Keratinocyte (primary cell): ENCODE measurements around the gene RFTN1.

ENCODE experiments used
- EZH2 ChIP-seq: IDR thresholded peaks from one replicate; pipeline ENCODE4 v1.6.1; 2012; ENCODE audit warnings: inconsistent platforms, mild to moderate bottlenecking, low read length, moderate library complexity
- TF ChIP-seq, protein P1 (sequence below), 3 experiments: IDR thresholded peaks in 1 of 3; conservative IDR thresholded peaks in 1 of 3; optimal IDR thresholded peaks in 1 of 3; 2 replicates in 2 of 3; 3 replicates in 1 of 3; pipeline versions ENCODE3 to v1.5.1; 2011; ENCODE audit warnings: low read length in 3 of 3, mild to moderate bottlenecking in 3 of 3, moderate library complexity in 2 of 3, control low read depth in 1 of 3, inconsistent platforms in 1 of 3; ENCODE audit not compliant: insufficient read depth in 2 of 3; ENCODE audit errors: extremely low read depth in 1 of 3

DNA sequence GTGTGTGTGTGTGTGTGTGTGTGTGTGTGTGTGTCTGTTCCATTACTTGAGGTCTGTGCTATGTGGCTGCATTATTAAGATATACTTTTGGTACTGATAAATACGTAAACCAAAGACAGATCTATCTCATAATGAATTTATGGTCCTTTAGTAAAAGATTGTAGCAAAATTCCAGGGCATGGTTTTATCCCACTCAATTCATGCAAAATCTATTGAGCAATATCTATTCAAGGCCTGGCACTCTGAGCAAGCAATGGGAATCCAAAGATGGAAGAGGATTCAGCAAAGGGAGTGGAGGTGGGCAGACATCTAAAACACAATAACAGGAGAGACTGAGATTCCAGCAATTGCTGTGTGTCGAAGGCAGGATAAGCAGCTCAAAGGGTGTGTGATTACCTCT is 86.8 kb downstream of the RFTN1 start:
- TF ChIP-seq, protein P1, sequence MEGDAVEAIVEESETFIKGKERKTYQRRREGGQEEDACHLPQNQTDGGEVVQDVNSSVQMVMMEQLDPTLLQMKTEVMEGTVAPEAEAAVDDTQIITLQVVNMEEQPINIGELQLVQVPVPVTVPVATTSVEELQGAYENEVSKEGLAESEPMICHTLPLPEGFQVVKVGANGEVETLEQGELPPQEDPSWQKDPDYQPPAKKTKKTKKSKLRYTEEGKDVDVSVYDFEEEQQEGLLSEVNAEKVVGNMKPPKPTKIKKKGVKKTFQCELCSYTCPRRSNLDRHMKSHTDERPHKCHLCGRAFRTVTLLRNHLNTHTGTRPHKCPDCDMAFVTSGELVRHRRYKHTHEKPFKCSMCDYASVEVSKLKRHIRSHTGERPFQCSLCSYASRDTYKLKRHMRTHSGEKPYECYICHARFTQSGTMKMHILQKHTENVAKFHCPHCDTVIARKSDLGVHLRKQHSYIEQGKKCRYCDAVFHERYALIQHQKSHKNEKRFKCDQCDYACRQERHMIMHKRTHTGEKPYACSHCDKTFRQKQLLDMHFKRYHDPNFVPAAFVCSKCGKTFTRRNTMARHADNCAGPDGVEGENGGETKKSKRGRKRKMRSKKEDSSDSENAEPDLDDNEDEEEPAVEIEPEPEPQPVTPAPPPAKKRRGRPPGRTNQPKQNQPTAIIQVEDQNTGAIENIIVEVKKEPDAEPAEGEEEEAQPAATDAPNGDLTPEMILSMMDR (optimal IDR thresholded peaks at IDR 0.05 in 1 of 3, IDR thresholded peaks at IDR 0.05 in 1 of 3, conservative IDR thresholded peaks at IDR 0.05 in 1 of 3; ENCODE audit: extremely low read depth in 1 of 3, insufficient read depth in 2 of 3, low read length in 3 of 3): no peak
- no peak for TF ChIP-seq EZH2
